Spleen (tissue), 7 donors: ENCODE results near the gene MRE11.
"Not testable (repeated sequence)": the region's sequence is repeated elsewhere in the genome, so short reads cannot be mapped to it uniquely, and the experiment has no call there.

Experiments
- POLR2A ChIP-seq, 3 donors: fragments of 450-650 bp; IDR thresholded peaks; one replicate each; pipeline ENCODE4 v1.5.1; 2017; ENCODE audit warnings: antibody characterized with exemption in 3 of 3, mild to moderate bottlenecking in 1 of 3
- TF ChIP-seq, protein P1 (sequence below), 11 experiments: fragments of 200-600 bp in 7 of 11; fragments of 450-650 bp in 4 of 11; sonication (generic) in 4 of 11; IDR thresholded peaks in 8 of 11; conservative IDR thresholded peaks in 3 of 11; 1 replicate in 7 of 11; 2 replicates in 4 of 11; pipeline versions ENCODE4 v1.4.0 to v1.8.0; 2016 to 2021; ENCODE audit warnings: antibody characterized with exemption in 11 of 11, inconsistent platforms in 4 of 11, mild to moderate bottlenecking in 1 of 11
- donor health status: DM: no; HTN: no; CAD: no; lungs with moderate emphysema.
- donor health status: DM: no; HTN: no; CAD: no.
- donor health status: DM: no; HTN: no; CAD: no.

DNA sequence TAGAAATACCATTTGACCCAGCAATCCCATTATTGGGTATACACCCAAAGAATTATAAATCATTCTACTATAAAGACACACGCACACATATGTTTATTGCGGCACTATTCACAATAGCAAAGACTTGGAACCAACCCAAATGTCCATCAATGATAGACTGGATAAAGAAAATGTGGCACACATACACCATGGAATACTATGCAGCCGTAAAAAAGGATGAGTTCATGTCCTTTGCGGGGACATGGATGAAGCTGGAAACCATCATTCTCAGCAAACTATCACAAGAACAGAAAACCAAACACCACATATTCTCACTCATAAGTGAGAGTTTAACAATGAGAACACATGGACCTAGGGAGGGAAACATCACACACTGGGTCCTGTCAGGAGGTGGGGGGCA is 101.7 kb downstream of the MRE11 start:
- TF ChIP-seq, protein P1, sequence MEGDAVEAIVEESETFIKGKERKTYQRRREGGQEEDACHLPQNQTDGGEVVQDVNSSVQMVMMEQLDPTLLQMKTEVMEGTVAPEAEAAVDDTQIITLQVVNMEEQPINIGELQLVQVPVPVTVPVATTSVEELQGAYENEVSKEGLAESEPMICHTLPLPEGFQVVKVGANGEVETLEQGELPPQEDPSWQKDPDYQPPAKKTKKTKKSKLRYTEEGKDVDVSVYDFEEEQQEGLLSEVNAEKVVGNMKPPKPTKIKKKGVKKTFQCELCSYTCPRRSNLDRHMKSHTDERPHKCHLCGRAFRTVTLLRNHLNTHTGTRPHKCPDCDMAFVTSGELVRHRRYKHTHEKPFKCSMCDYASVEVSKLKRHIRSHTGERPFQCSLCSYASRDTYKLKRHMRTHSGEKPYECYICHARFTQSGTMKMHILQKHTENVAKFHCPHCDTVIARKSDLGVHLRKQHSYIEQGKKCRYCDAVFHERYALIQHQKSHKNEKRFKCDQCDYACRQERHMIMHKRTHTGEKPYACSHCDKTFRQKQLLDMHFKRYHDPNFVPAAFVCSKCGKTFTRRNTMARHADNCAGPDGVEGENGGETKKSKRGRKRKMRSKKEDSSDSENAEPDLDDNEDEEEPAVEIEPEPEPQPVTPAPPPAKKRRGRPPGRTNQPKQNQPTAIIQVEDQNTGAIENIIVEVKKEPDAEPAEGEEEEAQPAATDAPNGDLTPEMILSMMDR (IDR thresholded peaks at IDR 0.05 in 8 of 11, conservative IDR thresholded peaks at IDR 0.05 in 3 of 11): not testable (repeated sequence)
- TF ChIP-seq POLR2A (IDR thresholded peaks at IDR 0.05): not testable (repeated sequence)
